ENCODE data around the gene TCTN1.
"Not testable (repeated sequence)": the region's sequence is repeated elsewhere in the genome, so short reads cannot be mapped to it uniquely, and the experiment has no call there.

TCTN1 gene

GRCh38 chr12:110613771-110614684 lies at the start of gene TCTN1:
TSS of gene TCTN1 (plus strand) at chr12:110614129. CDS start at chr12:110614183, 54 bp downstream.
- DNase-seq: peak; percentile 98

- no peak for DNase-seq
Measured at GRCh38 chr12:110564471-110564991, 49.4 kb upstream of the TCTN1 start.

GRCh38 chr12:110565894-110566871 lies 47.7 kb upstream of the TCTN1 start:
- no peak for DNase-seq

GRCh38 chr12:110566993-110567392 lies 46.9 kb upstream of the TCTN1 start:
- DNase-seq: no peak

- DNase-seq: no peak
Measured at GRCh38 chr12:110568752-110569151, 45.2 kb upstream of the TCTN1 start.

GRCh38 chr12:110569838-110570237 lies 44.1 kb upstream of the TCTN1 start:
- DNase-seq: not testable (repeated sequence)

- not testable (repeated sequence) for DNase-seq
Measured at GRCh38 chr12:110570798-110571197, 43.1 kb upstream of the TCTN1 start.

GRCh38 chr12:110574044-110574443 lies 39.9 kb upstream of the TCTN1 start:
- no peak for DNase-seq

GRCh38 chr12:110574717-110575230 lies 39.2 kb upstream of the TCTN1 start:
- not testable (repeated sequence) for DNase-seq

- no peak for DNase-seq
Measured at GRCh38 chr12:110575326-110575725, 38.6 kb upstream of the TCTN1 start.

- no peak for DNase-seq
Measured at GRCh38 chr12:110576504-110576903, 37.4 kb upstream of the TCTN1 start.

GRCh38 chr12:110577864-110578693 lies 35.9 kb upstream of the TCTN1 start:
- no peak for DNase-seq

- DNase-seq: no peak
Measured at GRCh38 chr12:110578694-110579534, 35.0 kb upstream of the TCTN1 start.

GRCh38 chr12:110579535-110580253 lies 34.2 kb upstream of the TCTN1 start:
- DNase-seq: no peak

- no peak for DNase-seq
Measured at GRCh38 chr12:110581931-110582275, 32.0 kb upstream of the TCTN1 start.

- DNase-seq: peak; percentile 83
Measured at GRCh38 chr12:110582276-110583136, 31.4 kb upstream of the TCTN1 start.

GRCh38 chr12:110583137-110584059 lies 30.5 kb upstream of the TCTN1 start, which contains the start of gene PPTC7:
TSS of gene PPTC7 (minus strand) at chr12:110583318. CDS start at chr12:110583031, 287 bp downstream.
- peak; percentile 98 for DNase-seq

- DNase-seq: no peak
Measured at GRCh38 chr12:110585231-110585799, 28.6 kb upstream of the TCTN1 start.
